Activated CD8-positive, alpha-beta memory T cell treated with anti-CD3 and anti-CD28 coated beads, Interleukin-2, amount 50 U/mL, for 48 hours (primary cell): ENCODE data around the gene LPP.
"Not testable (repeated sequence)": the region's sequence is repeated elsewhere in the genome, so short reads cannot be mapped to it uniquely, and the experiment has no call there.

Experiments used
- DNase-seq: peaks from one replicate; pipeline ENCODE4 v3.0.0-alpha.2; 2020

The LPP gene

GRCh38 chr3:188154014-188154808, at the start of gene LPP:
Gene LPP, plus strand, starts transcription at chr3:188154157. Its CDS starts 251,964 bp downstream, at chr3:188406121.
- DNase-seq: peak; percentile 88

- no peak for DNase-seq
These were observed 48.0 kb upstream of the LPP start for GRCh38 chr3:188106006-188106405.

GRCh38 chr3:188106454-188106853, 47.5 kb upstream of the LPP start:
- no peak for DNase-seq

GRCh38 chr3:188106887-188107830, 46.8 kb upstream of the LPP start:
- DNase-seq: no peak

GRCh38 chr3:188108703-188109412, 45.1 kb upstream of the LPP start:
- DNase-seq: no peak

- DNase-seq: no peak
These were observed 42.9 kb upstream of the LPP start for GRCh38 chr3:188111002-188111584.

- no peak for DNase-seq
These were observed 40.2 kb upstream of the LPP start for GRCh38 chr3:188113756-188114155.

- no peak for DNase-seq
These were observed 34.1 kb upstream of the LPP start for GRCh38 chr3:188119846-188120245.

GRCh38 chr3:188122571-188123169, 31.3 kb upstream of the LPP start:
- no peak for DNase-seq

- DNase-seq: no peak
These were observed 30.6 kb upstream of the LPP start for GRCh38 chr3:188123170-188123905.

GRCh38 chr3:188124184-188124583, 29.8 kb upstream of the LPP start:
- DNase-seq: no peak

- no peak for DNase-seq
These were observed 28.9 kb upstream of the LPP start for GRCh38 chr3:188125076-188125475.

GRCh38 chr3:188126276-188126675, 27.7 kb upstream of the LPP start:
- DNase-seq: no peak

GRCh38 chr3:188126934-188127333, 27.0 kb upstream of the LPP start:
- no peak for DNase-seq

- DNase-seq: no peak
These were observed 25.1 kb upstream of the LPP start for GRCh38 chr3:188128905-188129304.

GRCh38 chr3:188131023-188131422, 22.9 kb upstream of the LPP start:
- not testable (repeated sequence) for DNase-seq

GRCh38 chr3:188133219-188133618, 20.7 kb upstream of the LPP start:
- DNase-seq: no peak

GRCh38 chr3:188133646-188134045, 20.3 kb upstream of the LPP start:
- no peak for DNase-seq

- no peak for DNase-seq
These were observed 19.9 kb upstream of the LPP start for GRCh38 chr3:188134079-188134478.

GRCh38 chr3:188134856-188135255, 19.1 kb upstream of the LPP start:
- no peak for DNase-seq

- DNase-seq: no peak
These were observed 18.7 kb upstream of the LPP start for GRCh38 chr3:188135271-188135670.

- DNase-seq: no peak
These were observed 16.9 kb upstream of the LPP start for GRCh38 chr3:188137051-188137450.
